ENCODE results near the gene COMMD4. TPM values are rescaled to one million over a fixed set of nuclear protein-coding genes. Genes with fewer than 3 reads are reported as not detected.

The COMMD4 gene
- total and polyA plus RNA-seq, 2 of the 4 experiments (the other 2 are of a cell fraction): 91.2 to 133 TPM

DNA sequence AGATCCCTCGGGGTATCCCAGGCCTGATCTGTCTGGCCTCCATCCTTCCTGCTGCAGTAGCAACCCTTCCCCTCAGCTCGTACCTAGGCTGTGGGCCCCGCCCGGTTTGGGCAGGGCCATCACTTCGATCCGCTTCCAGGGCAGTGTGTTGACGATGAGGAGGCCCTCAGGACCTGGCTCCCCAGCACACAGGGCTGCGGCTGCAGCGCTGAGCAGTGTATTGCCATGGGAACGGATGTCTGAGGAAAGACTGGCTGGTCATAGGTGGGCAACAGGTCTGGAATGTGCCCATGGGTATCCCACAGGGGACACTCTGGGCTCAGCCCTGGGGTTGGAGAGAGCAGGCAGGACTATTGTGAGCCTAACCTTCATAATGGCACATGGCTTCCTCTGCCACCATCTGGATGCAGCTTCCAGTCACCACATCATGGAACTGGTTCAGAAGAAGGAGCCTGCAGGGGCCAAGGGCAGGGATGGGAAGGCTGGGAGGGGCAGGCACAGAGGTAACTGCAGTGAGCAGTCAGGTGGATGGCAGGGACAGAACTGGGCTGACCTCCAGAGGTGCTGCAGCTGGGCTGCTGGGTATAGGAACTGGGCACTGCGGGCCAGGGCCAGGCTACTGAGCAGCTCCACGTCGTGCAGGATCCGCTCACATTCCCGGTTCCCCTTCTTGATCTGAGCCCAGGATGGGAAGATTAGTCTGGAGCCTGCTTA is 23.8 kb downstream of the COMMD4 start:
- Histone ChIP-seq H3K18ac (ENCODE audit: low read depth, low read length) (no peak overlapping the region), H2BK20ac (ENCODE audit: low read depth, low read length) (no peak overlapping the region), H2AFZ (replicated peaks; ENCODE audit: low read length, poor library complexity) (no peak overlapping the region), H3K9me1 (ENCODE audit: insufficient read depth, low read length) (no peaks in the 10 kb centered on the region; the same call in 1 of the 2 replicates), H3K4me1 (ENCODE audit: control insufficient read depth, insufficient read depth, low read length) (no peaks in the 10 kb centered on the region), H2BK5ac (ENCODE audit: low read depth, low read length, poor library complexity, severe bottlenecking) (no peak overlapping the region), H4K8ac (ENCODE audit: low read depth in 2 of 2, low read length in 2 of 2) (no peak overlapping the region), H3K27ac (ENCODE audit: insufficient read depth, low read length) (no peak overlapping the region), H4K91ac (ENCODE audit: insufficient read depth, low read depth, low read length) (no peak overlapping the region), H2AK9ac (replicated peaks; ENCODE audit: low read depth, low read length, poor library complexity) (no peak overlapping the region), H2BK15ac (ENCODE audit: low read depth, low read length) (no peak overlapping the region), H3K9me3 (ENCODE audit: control insufficient read depth, insufficient read depth, low read length) (no peaks in the 10 kb centered on the region), H3K9ac (ENCODE audit: low read depth, low read length) (no peak overlapping the region), H3K4me3 (ENCODE audit: insufficient read depth, low read depth, low read length) (no peak overlapping the region), H3K27me3 (ENCODE audit: control insufficient read depth, insufficient read depth, low read length) (no peaks in the 10 kb centered on the region), H3K36me3 (ENCODE audit: control insufficient read depth, insufficient read depth, low read length) (peaks cover 72% of the 10 kb centered on the region), H3K79me1 (ENCODE audit: low read depth in 1 of 2, low read length in 2 of 2) (peaks cover 0 to 7% of the 10 kb centered on the region in 2 experiments; a peak in 1 of 4 replicates), H3K4ac (ENCODE audit: low read depth, low read length) (no peak overlapping the region), H3K14ac (replicated peaks; ENCODE audit: low read depth, low read length) (no peak overlapping the region), H3K4me2 (ENCODE audit: low read depth, low read length) (no peak overlapping the region), H2BK120ac (ENCODE audit: low read depth, low read length) (no peak overlapping the region), H2AK5ac (ENCODE audit: low read depth, low read length) (no peak overlapping the region), H3K23ac (ENCODE audit: low read depth, low read length) (no peak overlapping the region), H4K20me1 (ENCODE audit: insufficient read depth, low read length) (peaks cover 2% of the 10 kb centered on the region; the same call in 1 of the 2 replicates), H3K56ac (ENCODE audit: extremely low read depth, insufficient read depth, low read length) (no peak overlapping the region), H4K5ac (ENCODE audit: low read depth, low read length) (no peak overlapping the region)
- no peak for ATAC-seq (ENCODE audit: low read depth)
- dilution Hi-C loops (cut with HindIII; ENCODE audit: low sequenced_read_pairs, unreplicated experiment) (no loop called here), intact Hi-C loops (cut with micrococcal nuclease) (no loop called here), in situ Hi-C loops (cut with MboI; ENCODE audit: low sequenced_read_pairs) (no loop called here)
- POLR2A ChIA-PET (ENCODE audit: unreplicated experiment): no interaction called here
- TF ChIP-seq NFE2L2 (IDR thresholded peaks at IDR 0.05; ENCODE audit: low read depth, low read length) (no peak), ELK1 (IDR thresholded peaks at IDR 0.05; ENCODE audit: borderline replicate concordance, low read depth, low read length) (no peak), RCOR1 (IDR thresholded peaks at IDR 0.05; ENCODE audit: insufficient replicate concordance, low read length) (no peak), CEBPB (IDR thresholded peaks at IDR 0.05; ENCODE audit: low read depth, low read length) (no peak), USF2 (IDR thresholded peaks at IDR 0.05; ENCODE audit: low read depth, low read length) (no peak), CTCF (conservative IDR thresholded peaks at IDR 0.05; ENCODE audit: low read depth, low read length) (no peak)
- DNase-seq: no peak
- no TSS peak for BruUV-seq (replicated peaks)
- CTCF ChIA-PET: no interaction called here
- 98% methylated on average over 8 of the region's 15 CpGs; no CpG with 5 or more reads in 1 of the 2 experiments for WGBS, 2 experiments (ENCODE audit: extremely low coverage in 2 of 2, insufficient read length in 1 of 2)

Measured in IMR-90 (cell line).